Suppressor macrophage treated with lipopolysaccharide for 4 hours (primary cell): ENCODE measurements around the gene EWSR1.
"Not testable (repeated sequence)": the region's sequence is repeated elsewhere in the genome, so short reads cannot be mapped to it uniquely, and the experiment has no call there.

Experiments
- DNase-seq: peaks from one replicate; pipeline ENCODE4 v3.0.0-alpha.2; 2020

Gene EWSR1, protein sequence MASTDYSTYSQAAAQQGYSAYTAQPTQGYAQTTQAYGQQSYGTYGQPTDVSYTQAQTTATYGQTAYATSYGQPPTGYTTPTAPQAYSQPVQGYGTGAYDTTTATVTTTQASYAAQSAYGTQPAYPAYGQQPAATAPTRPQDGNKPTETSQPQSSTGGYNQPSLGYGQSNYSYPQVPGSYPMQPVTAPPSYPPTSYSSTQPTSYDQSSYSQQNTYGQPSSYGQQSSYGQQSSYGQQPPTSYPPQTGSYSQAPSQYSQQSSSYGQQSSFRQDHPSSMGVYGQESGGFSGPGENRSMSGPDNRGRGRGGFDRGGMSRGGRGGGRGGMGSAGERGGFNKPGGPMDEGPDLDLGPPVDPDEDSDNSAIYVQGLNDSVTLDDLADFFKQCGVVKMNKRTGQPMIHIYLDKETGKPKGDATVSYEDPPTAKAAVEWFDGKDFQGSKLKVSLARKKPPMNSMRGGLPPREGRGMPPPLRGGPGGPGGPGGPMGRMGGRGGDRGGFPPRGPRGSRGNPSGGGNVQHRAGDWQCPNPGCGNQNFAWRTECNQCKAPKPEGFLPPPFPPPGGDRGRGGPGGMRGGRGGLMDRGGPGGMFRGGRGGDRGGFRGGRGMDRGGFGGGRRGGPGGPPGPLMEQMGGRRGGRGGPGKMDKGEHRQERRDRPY

DNA sequence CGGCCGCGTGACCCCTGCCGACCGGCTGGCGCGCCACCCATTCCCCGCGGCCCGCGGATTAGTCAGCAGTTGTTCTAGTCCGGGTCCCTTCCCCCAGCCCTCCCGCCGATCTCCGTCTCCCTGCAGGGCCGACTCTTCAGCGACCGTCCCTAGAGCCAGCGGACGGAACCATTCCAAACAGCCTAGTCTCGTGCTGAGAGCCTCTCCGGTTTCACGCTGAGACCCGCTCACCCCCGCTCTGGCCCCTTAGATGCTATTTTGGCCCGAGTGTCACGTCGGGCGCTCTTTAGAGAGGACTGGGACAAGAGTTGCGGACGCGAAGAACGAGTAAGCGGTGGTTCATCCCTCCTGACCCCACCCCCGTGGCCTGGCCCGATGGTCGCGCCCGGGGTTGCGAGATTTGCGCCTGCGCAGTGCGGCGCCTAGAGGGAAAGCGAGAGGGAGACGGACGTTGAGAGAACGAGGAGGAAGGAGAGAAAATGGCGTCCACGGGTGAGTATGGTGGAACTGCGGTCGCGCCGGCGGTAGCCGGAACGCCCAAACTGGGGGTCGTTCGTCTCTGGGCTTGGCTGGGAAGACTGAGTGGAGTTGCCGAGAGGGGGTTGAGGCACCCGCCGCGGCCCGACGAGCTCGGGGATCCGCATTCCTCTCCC, at the start of gene EWSR1, which contains the start of gene RHBDD3:
TSS of gene EWSR1 (plus strand) at position 411 of the 653 bp plus-strand sequence. CDS start at position 480, 69 bp downstream.
TSS of gene RHBDD3 (minus strand) at position 124 of the 653 bp plus-strand sequence. CDS start 2,355 bp downstream, outside the sequence.
- DNase-seq = peak; percentile 98

DNA sequence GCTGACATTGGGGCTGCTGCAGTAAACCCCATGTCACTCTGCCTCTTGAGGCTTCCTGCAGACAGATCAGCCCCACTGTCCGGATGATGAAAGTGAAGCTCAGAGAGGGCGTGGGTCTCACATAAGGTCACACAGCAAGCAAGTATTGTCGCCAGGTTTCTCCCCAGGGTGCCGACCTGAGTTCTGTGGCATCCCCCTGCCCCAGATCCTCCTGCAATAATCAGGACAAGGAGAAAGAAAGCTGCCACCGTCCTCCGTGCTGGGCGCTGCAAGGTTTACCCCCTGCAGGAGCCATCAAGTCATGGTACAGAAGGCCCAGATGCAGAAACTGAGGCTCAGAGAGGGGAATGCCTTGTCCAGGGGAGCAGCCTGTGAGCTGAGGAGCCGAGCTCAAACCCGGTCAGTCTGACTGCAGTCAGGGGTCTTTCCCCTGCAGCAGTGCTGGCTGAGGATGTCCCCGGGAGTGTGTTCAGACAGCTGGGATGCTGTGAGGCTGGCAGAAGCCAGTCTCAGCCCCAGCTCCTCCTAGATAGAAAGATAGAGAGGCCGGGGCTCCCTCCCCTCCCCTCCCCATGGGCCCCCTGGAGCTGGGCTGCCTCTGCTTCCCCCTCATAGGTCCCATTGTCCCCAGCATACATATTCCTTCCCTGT, 49.2 kb upstream of the EWSR1 start:
- DNase-seq = no peak

DNA sequence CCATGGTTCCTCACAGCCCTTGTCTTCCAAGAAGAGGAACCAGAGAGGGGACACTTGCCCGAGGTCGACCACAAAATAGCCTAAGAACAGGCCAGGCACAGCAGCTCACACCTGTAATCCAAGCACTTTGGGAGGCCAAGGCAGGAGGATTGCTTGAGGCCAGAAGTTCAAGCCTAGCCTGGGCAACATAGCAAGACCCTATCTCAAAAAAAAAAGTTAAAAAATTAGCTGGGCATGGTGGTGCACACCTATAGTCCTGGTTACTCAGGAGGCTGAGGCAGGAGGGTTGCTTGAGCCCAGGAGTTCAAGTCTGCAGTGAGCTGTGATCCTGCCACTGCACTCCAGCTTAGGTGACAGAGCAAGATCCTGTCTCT, 48.7 kb upstream of the EWSR1 start:
- not testable (repeated sequence) for DNase-seq

DNA sequence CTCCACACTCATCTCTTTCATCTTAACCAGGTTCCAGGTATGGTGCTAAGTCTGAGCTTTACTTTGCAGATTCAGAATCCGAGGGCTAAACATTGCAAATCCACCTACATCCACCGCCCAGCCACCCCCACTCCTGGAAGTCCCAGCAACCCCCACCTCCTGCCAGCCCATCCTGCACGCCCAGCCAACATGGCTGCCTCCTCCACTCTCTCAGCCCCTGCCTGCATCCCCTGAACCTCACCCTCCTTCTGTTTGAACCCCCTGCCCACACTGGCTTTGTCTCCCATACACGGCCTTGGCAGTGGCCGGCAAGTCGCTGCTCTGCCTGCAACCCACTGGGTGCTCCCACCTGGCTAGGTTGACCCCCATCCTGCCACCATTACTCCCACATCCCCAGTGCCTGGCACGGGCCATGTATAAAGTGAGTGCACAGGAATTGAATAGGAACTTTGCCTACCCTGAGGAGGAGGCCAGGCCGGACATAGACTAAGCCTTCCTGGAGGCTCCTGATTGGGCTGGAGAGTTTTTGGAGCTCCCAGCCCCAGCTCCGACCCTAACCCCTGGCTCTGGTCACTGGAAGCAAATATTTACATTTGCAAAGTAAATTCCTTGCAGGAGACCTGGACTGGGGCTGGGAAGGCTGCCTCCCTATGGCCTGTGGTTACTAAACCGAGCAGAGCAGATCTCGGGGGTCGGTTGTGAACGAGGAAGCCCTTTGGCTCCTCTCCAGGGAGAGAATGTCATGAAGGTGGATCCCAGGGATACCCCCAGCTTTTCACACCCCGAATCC, 48.0 kb upstream of the EWSR1 start:
- DNase-seq = no peak

DNA sequence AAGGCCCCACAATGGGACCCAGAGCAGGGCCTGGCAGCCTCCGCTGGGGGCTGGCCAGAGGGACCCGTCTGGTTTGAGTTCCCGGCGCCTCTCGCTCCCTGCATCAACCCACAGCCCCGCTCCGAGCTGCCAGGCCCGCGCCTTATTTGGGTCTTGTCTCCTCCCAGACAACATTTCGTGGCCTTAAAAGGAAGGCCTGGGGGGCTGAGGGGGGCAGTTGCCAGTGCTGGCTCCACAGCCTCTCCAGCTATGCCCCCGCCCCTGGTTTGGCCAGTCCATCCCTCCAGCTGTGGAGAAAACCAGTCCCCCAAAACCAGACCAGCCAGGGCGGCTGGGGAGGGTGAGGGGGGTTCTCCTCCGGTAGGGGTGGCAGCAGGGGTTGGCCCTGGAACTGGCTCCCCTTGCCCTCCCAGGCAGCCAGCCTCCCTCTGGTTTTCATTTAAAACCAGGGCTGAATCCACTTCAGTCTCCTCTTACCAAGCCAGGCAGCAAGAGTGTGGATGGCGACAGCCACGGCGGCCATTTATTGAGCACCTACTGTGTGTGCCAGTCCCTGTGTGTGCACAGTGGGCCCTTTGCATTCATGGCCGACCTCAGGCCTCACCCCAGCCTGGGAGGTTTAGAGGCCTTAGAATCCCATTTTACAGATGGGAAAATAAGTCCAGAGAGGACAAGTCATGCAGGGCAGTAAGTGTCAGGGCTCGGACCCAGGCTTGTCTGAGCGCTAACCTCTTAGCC, 43.8 kb upstream of the EWSR1 start:
- DNase-seq = no peak

DNA sequence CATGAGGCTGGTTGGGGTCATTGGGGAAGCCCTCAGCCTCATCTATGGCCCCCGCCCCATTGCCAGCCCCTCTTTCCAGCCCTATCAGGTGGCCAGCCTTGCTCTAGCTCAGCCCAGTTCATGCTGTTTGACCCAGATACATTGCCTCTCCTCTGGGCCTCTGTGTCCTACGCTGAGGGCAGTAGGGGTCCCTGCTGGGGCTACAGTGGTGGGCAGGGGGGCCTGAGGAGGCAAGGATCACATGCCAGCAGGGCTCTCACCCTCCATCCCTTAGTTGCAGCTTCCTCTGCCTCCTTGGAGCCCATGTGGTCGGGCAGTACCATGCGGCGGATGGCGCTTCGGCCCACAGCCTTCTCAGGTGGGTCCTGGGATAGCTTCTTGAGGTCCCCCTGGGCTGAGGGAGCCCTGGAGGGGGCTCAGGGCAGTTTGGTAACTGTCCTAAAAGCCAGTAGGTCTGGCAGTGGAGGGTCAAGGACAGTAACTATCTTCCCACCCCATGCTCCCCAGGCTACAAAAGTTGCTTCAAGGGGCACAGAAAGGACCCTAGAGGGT, 43.1 kb upstream of the EWSR1 start:
- no peak for DNase-seq

DNA sequence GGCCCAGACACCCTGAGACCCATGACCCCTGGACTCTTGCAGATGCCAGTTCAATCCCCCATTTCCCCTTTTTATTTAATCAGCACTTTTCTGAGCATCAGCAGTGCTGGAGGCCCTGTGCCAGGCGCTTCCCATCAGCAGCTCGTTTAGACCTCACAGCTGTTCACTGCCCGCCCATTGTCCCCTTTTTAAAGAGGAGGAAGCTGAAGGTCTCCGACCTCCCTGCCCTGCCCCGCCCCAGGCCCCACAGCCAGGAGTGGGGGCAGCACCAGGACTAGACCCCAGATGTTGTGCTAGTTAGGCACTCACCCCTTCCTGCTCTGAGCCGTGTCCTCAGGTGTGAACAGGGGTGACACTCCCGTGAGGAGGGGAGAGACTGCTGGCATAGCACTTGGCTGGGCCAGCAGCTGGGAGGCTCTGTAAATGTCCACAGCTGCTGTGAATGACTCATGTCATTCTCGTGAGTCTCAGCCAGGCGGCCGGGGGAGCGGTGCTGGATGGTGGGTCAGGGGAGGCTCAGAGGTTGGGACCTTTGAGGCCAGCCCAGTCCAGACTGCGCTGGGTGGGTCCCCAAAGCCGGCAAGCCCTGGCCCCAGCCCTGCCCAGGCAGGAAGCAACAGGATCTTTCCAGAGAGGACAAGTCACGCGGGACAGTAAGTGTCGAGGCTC, 42.5 kb upstream of the EWSR1 start:
- no peak for DNase-seq

DNA sequence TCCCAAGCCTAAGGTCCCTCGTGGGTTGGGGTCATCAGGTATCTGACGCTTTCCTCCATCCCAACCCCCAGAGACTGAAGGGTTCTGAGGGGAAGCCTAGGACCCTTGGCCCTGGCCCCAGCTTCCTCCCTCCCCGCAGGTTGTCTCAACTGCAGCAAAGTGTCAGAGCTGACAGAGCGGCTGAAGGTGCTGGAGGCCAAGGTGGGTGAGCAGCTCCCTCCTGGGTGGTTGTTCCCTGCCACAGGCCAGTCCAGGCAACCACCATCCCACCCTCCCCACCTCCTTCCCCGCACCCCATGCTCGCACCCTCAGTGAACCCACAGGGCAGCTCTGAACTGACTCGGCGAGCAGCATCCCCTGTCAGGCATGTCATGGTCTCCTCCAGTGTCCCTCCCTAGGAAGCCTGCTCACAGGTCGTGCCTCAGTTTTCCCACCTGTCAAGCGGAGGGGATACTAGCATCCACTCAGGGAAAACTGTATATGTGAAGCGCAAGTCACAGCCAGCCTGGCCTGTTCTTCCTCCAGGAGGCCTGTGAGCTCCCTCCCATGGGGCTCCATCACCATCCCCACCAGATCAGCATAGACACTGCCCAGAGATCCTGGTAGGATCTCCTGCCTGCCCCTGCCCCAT, 41.6 kb upstream of the EWSR1 start:
- DNase-seq = no peak

DNA sequence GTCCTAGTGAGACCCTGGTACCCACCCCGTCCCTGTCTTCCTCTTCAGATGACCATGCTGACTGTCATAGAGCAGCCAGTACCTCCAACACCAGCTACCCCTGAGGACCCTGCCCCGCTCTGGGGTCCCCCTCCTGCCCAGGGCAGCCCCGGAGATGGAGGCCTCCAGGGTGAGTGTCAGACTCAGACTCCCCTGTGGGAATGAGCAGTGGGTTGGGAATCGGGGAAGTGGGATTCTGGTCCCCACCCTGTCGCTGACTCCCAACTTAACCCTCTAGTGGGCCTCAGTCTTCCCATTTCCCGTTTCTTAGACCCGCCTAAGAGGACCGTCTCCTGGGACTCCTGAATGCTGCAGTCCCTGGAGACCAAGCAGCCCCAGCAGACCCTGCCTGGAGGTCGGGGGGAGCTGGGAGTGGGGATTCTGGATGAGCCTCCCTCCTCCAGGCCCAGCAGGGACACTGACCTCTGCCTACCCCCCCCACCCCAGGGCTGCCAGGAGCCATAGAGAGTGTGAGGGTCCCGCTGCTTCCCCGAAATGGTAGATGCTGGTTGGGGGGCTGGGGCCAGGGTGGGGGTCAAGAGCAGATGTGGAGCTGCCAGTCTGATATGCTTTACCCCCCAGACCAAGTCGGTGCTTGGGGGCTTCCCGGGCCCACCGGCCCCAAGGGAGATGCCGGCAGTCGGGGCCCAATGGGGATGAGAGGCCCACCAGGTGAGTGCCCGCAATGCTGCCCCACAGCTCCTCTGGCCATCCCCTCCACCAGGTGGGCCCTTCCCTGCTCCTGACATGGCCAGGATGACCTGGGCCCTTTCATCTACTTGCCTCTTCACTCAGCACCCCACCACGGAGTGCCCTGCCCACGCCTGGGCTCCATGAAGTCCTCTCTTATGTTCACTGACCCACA, 36.8 kb upstream of the EWSR1 start:
- no peak for DNase-seq

DNA sequence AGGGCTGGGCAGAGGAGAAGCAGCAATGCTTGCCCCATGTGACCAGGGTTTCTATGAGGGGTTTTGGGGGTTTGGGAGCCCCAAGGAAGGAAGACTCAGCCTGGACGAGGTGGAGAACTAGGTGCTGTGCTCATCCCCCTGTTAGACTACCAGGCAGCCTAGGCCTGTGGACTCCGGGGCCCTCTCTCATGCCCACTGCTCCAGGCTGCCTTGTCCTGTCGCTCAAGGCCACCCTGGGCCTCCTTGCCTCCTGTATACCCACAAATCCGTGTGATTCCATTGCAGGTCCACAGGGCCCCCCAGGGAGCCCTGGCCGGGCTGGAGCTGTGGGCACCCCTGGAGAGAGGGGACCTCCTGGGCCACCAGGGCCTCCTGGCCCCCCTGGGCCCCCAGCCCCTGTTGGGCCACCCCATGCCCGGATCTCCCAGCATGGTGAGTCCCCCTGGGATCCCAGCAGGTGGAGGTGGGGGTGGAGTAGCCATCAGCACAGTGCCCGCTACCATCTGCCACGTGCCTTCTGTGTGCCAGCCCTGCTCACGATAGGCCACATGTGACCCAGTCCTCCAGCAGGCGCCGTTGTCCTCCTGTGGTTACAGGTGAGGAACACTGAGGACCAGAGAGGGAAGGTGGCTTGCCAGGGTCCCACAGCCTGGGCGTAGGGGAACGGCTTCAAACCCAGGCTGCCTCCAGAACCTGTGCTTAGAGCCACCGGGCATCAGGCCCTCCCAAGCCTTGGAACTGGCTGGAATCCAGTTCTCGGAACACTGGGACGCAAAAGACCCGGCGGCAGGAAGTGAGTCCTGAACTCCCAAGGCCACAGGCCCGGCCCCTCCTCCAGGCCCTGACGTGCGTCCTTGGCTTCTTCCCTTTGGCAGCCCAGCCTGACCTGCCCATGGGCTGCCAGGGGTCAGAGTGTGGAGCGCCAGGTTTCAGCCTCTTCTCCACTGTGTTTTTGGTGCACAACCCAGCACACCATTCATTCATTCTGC, 35.8 kb upstream of the EWSR1 start:
- DNase-seq = no peak

DNA sequence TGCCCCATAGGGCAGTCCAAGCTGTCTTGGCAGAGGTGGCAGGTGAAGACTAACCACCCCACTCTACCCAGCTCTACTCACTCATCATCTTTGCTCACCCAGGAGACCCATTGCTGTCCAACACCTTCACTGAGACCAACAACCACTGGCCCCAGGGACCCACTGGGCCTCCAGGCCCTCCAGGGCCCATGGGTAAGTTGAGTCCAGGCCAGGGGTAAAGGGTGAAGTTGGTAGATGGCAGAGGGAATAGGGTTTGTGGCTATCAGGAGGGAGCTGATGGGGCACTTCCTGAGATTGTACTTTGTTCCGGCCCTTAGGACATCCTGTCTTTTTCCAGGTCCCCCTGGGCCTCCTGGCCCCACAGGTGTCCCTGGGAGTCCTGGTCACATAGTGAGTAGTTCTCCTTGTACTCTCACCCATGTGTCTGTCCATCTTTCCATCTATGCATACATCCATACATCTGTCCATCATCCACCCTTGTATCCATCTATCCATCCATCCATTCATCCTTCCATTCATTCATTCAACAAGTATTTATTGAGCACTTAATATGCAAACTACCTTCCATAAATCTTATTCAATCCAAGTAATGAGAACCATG, 34.7 kb upstream of the EWSR1 start:
- no peak for DNase-seq

DNA sequence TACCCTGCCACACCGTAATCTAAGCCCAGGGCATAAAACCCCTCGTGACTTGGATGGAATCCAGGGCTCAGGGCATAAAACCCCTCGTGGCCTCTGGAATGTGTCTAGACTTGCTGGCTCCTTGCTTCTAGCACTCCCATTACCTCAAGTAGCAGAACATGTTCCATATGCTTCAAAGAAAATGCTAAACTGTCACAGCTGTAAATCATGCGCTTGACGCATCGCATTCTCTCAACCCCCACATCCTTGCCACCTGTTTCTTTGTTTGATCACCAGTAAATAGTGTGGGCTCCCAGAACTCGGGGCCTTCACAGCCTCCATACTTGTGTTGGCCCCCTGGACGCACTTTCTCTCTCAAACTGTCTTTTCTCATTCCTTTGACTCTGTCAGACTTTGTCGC, 27.6 kb upstream of the EWSR1 start:
- not testable (repeated sequence) for DNase-seq

DNA sequence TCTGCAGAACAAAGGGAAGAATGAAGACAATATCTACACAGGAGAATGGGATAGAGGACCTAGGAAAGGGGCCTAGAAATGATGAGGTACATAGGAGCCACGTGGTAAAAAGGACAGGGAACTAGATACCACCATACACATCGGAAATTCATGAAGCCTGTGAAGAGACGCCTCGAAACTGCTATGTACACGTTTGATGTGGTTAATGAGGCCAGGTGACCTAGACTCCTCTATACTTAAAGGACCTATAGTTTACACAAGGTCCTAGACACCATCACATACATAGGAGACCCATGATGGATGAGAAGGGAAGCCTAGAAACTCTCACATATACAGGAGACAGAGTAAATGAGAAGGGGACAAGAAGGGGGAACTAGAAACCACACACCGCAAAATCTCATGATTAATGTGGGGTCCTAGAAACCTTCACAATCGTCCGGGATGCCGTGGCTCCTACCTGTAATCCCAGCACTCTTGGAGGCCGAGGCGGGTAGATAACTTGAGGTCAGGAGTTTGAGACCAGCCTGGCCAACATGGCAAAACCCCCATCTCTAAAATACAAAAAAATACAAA, 24.1 kb upstream of the EWSR1 start:
- no peak for DNase-seq

DNA sequence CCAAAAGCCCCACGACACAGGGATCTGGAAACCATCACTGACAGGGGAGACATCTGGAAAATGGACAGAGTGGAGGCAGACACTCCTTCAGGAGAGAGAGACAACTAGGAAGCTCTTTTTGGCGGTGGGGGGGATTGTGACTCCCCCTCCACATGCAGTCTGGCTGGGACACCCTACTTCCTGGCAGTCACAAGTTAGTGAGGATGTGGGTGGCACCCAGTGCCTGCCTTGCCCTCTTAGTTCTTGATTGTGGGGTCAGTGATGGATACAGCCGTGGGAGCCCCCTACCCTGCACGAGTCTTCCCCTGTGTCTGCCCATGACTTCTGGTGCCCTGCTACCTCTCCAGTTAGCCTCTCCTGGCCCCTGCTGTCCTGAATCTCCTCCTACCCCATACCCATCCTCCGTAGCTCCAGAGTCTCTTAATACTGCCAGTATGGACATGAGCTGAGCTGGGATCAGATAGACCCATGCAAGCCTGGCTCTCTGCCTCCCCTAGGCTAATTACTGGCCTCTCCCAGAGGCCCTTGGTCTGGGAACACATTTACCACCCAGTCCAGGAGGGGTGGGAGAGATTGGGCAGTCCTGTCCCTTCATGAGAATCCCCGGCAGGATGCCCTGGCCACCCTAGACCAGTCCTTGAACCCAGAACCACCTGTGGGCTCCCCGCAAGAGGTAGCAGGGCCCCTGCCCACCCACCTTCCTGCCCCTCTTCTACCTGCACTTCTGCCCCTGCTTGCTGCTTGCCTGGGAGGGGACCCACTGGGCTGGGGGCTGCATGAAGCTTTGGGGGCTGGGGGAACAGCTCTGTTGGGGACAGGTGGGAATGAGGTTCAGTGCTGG, 23.1 kb upstream of the EWSR1 start:
- no peak for DNase-seq

DNA sequence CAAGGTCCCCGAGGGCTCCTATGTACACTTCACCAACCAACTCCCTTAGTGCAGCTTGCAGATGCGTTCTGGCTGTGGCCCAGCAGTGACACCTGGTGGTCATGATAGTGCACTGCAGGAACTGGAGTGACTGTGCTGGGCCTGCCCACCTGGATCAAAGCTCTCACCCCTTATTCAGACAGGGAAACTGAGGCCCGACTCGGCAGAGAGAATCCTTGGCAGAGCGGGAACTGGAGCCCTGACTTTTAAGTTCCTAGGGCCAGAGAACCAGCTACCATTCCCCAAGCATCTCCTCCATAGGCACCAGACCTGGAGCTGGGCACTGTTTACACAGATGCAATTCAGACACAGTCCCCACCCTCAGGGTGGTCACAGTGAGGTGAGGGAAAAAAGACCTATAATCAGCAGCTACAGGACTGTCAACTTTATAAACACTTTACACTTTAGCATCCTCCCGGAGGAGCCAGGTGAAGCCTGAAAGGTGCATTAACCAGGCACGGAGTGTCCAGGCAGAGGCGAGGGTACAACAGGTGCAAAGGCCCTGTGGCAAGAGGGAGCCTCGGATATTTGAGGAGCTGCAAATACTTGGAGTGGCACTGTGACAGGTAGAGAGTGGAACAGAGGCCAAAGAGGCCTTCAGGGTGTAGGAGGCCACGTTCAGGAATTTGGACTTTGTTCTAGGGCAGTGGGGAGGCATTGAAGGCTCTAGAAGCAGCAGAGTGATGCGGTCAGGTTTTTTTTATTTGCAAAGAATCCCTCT, 22.3 kb upstream of the EWSR1 start:
- peak; percentile 71 for DNase-seq
